HG02759 (cell line): ENCODE data around the gene FHOD3.
"Not testable (repeated sequence)": the region's sequence is repeated elsewhere in the genome, so short reads cannot be mapped to it uniquely, and the experiment has no call there.

Experiments
- ATAC-seq: cut with Tn5 transposase; IDR thresholded peaks from one replicate; pipeline ENCODE4 v1.9.1; 2021; ENCODE audit warnings: mild to moderate bottlenecking, moderate library complexity; ENCODE audit not compliant: unreplicated experiment

FHOD3 gene

GRCh38 chr18:36809590-36810381 is 512.3 kb downstream of the FHOD3 start:
- peak; percentile 94 for ATAC-seq

DNA sequence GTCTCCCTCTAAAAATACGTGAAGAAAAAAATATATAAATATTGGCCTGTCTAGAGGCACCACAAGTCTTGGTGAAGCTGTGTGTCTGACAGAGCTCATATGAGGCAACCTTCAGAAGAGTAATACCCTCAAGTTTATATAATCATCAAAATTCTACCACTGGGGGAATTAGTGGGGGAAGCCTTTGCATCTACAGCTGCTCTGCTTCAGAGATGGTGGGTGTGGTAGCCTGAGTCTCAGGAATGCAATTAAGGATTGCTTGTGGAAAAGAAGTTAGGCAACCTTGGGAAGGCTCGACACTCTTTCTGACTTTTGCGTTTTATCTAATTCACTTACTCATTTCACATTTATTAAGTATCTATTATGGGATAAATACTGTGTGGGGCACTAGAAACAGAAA is 513.9 kb downstream of the FHOD3 start:
- ATAC-seq: no peak

DNA sequence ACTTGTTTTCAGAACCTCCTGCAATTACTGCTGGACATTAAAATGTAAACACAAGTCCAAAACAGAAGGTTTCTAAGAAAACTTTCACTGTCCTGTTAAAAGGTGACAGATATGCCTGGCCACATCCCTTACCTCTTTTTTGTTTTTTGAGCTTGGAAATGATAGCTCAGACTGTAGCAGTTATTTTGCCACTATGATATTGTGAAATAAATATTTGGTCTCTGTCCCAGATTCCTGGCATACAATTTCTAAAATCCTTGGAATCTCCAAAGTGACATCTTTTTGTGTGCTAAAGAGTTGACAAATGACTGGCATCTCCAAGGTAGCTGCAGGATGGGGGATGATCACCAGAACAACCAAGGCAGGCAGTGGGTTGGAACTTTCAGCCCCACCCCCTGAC is 514.4 kb downstream of the FHOD3 start:
- ATAC-seq: no peak

GRCh38 chr18:36812678-36813077 is 515.2 kb downstream of the FHOD3 start:
- ATAC-seq: no peak

DNA sequence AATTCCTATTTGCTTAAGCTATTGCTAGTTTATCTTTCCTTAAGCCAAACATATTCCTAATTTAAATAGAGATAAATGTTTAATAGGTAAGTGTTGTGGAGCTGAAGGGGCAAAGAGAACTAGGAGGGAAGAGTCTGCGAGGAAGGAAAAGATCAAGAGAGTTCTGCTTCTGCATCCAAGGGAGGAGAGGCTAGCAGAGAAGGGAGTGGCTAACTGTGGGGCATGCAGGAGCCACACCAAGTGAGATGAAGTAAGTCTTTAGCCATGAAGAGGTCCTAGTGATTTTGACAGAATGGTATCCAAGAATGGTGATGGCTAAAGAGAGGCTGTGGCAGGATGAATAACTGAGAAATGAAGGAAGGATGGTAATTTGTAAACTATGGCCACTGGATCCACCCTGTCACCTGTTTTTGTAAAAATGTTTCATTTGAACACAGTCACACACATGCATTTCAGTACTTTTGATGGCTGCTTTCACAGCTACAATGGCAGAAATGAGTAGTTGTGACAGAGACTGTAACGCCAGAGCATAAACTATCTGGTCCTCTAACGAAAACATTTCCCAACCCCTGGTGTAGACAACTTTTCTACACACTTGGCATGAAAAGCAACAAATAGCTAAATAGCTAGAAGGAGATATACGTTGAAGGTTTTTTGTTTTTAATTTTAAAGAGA is 515.7 kb downstream of the FHOD3 start:
- no peak for ATAC-seq

DNA sequence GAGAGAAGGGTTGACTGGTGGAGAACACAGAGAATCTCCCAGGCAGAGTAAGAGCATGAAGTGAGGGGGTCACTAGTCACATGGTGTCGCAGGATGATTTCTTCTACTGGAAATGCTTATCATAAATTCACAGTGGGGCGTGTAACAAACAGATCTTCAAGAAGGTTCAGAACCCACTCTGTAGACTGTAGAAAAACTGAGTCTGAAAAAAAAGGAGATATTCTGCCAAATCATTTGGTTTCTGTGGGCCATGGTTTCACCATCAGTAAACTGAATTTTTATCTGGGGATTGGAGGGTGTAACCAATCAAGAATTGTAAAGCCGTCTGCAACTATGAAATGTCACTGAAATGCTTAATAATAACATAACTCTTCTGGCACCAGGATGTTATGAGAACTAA is 516.3 kb downstream of the FHOD3 start:
- no peak for ATAC-seq

- ATAC-seq: no peak
Observed at GRCh38 chr18:36814994-36815393, 517.5 kb downstream of the FHOD3 start.

- ATAC-seq: not testable (repeated sequence)
Observed at GRCh38 chr18:36816096-36816495, 518.6 kb downstream of the FHOD3 start.

DNA sequence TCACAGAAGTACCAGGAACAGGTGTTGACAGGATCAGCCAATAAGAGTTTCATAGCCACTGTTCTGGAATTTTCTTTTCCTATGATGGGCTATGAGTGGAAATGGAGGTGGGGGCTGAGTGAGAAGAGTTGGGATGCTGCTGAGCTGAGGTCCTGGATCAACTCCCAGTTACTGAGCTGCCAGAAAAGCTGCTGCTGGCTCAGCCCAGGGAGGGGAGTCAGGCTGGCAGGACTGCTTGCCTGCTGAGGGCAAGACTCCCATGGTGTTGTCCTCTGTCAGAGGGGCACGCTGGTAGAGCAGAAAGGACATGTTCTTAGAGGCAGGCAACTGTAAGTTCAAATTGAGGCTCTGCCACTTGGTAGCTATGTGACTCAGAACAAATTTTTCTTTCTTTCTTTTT is 519.5 kb downstream of the FHOD3 start:
- ATAC-seq: no peak

GRCh38 chr18:36818652-36819051 is 521.1 kb downstream of the FHOD3 start:
- ATAC-seq: no peak

DNA sequence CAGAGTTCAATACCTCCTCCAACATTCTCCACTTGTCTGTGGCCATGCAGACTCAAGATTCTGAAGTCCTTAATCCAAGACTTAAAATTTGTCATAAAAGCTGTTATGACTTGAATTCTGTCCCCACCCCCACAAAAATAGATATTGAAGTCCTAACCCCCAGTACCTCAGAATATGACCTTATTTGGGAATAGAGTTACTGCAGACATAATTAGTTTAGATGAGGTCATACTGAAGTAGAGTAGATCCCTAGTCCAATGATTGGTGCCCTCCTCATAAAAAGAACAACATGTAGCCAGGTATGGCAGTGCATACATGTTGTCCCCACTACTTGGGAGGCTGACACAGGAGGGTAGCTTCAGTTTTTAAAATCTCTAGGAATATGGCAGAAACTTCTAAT is 522.1 kb downstream of the FHOD3 start:
- no peak for ATAC-seq

DNA sequence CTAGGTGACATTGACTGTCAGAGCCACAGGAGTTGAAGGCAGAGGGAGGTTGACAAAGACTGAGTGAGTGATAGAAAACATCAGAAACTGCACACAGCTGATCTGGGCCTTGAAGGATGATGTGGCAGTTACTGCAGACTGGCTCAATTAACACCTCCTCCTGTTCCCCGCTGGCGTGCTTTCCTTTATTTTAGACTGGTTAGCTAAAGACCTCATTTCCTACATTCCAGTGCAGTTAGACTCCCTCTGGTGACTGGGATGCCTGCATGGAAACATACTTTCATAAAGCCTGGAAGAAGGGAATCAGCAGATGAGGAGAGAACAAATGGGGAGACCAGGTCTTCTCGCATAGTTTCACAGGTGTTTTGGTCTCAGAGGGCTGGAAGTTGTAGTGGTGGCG is 524.2 kb downstream of the FHOD3 start:
- ATAC-seq: no peak

GRCh38 chr18:36825526-36825925 is 528.0 kb downstream of the FHOD3 start:
- no peak for ATAC-seq

- no peak for ATAC-seq
Observed at GRCh38 chr18:36826556-36826955, 529.0 kb downstream of the FHOD3 start.

GRCh38 chr18:36828157-36828629 is 530.7 kb downstream of the FHOD3 start:
- ATAC-seq: no peak

GRCh38 chr18:36828630-36829361 is 531.3 kb downstream of the FHOD3 start, which contains the start of the genes KIAA1328 and TPGS2:
Gene KIAA1328, plus strand, starts transcription at chr18:36829127. Its CDS starts 12 bp downstream, at chr18:36829139.
Gene TPGS2, minus strand, starts transcription at chr18:36829002. Its CDS starts 235 bp downstream, at chr18:36828767.
- ATAC-seq: peak; percentile 94
